Measurements from ENCODE around the gene THOC3.
A peak's percentile ranks its signal among the peaks of the same experiment; 100 is the strongest.
"Not testable (repeated sequence)": the region's sequence is repeated elsewhere in the genome, so short reads cannot be mapped to it uniquely, and the experiment has no call there.

The THOC3 gene

GRCh38 chr5:175967471-175968372 lies at the start of gene THOC3:
THOC3 (minus strand) TSS chr5:175968315; CDS start chr5:175968208, 107 bp downstream.
- FAIRE-seq = peak; percentile 86

- FAIRE-seq = not testable (repeated sequence)
Measured at GRCh38 chr5:176017324-176017723, 49.2 kb upstream of the THOC3 start.

GRCh38 chr5:176014360-176014759 lies 46.2 kb upstream of the THOC3 start:
- not testable (repeated sequence) for FAIRE-seq

- not testable (repeated sequence) for FAIRE-seq
Measured at GRCh38 chr5:176011088-176011487, 43.0 kb upstream of the THOC3 start.

- not testable (repeated sequence) for FAIRE-seq
Measured at GRCh38 chr5:176010202-176010601, 42.1 kb upstream of the THOC3 start.

- not testable (repeated sequence) for FAIRE-seq
Measured at GRCh38 chr5:176007220-176007619, 39.1 kb upstream of the THOC3 start.

GRCh38 chr5:176006819-176007218 lies 38.7 kb upstream of the THOC3 start:
- FAIRE-seq = not testable (repeated sequence)

GRCh38 chr5:175997979-175998378 lies 29.9 kb upstream of the THOC3 start:
- FAIRE-seq = not testable (repeated sequence)

- not testable (repeated sequence) for FAIRE-seq
Measured at GRCh38 chr5:175997495-175997894, 29.4 kb upstream of the THOC3 start.

GRCh38 chr5:175996791-175997190 lies 28.7 kb upstream of the THOC3 start:
- not testable (repeated sequence) for FAIRE-seq

- FAIRE-seq = not testable (repeated sequence)
Measured at GRCh38 chr5:175995506-175995905, 27.4 kb upstream of the THOC3 start.

GRCh38 chr5:175979371-175979995 lies 11.4 kb upstream of the THOC3 start:
- FAIRE-seq = not testable (repeated sequence)

- not testable (repeated sequence) for FAIRE-seq
Measured at GRCh38 chr5:175968381-175968780, 266 bp upstream of the THOC3 start.

GRCh38 chr5:175962329-175962728 lies 5.8 kb downstream of the THOC3 start:
- not testable (repeated sequence) for FAIRE-seq

GRCh38 chr5:175960228-175960627 lies 7.9 kb downstream of the THOC3 start:
- not testable (repeated sequence) for FAIRE-seq

- FAIRE-seq = not testable (repeated sequence)
Measured at GRCh38 chr5:175958515-175958914, 9.6 kb downstream of the THOC3 start.

- not testable (repeated sequence) for FAIRE-seq
Measured at GRCh38 chr5:175954107-175954506, 14.0 kb downstream of the THOC3 start.

- not testable (repeated sequence) for FAIRE-seq
Measured at GRCh38 chr5:175952810-175953209, 15.3 kb downstream of the THOC3 start.

GRCh38 chr5:175951339-175951969 lies 16.7 kb downstream of the THOC3 start:
- FAIRE-seq = not testable (repeated sequence)

- FAIRE-seq = not testable (repeated sequence)
Measured at GRCh38 chr5:175948329-175949108, 19.6 kb downstream of the THOC3 start.

GRCh38 chr5:175943253-175943652 lies 24.9 kb downstream of the THOC3 start:
- not testable (repeated sequence) for FAIRE-seq

GRCh38 chr5:175940632-175941031 lies 27.5 kb downstream of the THOC3 start:
- not testable (repeated sequence) for FAIRE-seq

Data from G401.6 (cell line).